Measurements from ENCODE around the gene PTH1R.

Gene PTH1R

DNA sequence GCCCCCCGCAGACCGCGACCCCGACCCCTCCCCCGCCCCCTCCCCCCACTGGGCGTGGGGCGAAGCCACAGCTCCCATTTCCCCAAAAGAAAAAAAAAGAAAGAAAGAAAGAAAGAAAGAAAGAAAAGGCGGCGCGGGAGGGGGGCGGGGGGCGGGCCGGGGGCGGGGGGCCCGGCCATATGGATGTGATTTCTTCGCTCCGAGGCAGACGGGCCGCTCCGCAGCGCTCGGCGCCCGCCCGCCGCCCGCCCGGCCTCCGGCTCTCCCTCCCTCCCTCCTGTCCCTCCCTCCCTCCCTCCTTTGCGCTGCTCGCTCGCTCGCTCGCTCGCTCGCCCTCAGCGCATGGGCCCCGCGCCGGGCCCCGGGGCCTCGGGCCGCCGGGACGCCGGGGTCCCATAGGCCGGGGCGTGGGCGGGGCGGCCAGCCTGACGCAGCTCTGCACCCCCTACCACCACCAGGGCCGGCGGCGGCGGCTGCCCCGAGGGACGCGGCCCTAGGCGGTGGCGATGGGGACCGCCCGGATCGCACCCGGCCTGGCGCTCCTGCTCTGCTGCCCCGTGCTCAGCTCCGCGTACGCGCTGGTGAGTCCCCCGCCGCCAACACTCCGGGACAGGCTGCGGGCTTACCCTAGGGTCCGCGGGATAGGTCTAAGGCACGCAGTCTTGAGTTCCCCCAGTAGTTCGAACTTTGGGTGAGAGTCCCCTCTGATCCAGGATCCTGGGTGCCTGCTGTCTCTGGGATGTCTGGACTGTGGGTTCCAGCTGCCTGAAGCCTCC is 5.7 kb downstream of the PTH1R start:
- DNase-seq (ENCODE audit: low read depth in 2 of 2): no peak

DNA sequence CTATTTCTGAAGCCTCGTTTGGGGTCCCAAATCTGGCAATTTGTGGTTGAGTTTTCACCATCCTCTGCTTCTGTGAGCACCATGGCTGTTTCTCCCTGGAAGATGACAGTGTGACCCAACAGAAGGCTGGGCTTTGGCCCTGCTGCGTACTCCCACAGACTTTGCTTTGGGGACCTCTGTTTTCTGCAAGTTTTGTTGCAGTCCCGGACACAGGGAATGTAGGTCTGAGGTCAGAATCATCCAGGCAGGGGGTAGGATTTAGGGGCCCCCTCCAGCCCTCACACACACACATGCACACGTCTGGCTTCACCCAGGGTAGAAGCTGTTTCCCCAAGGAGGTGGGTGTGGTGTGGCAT is 6.3 kb downstream of the PTH1R start:
- DNase-seq (ENCODE audit: low read depth in 2 of 2): no peak

DNA sequence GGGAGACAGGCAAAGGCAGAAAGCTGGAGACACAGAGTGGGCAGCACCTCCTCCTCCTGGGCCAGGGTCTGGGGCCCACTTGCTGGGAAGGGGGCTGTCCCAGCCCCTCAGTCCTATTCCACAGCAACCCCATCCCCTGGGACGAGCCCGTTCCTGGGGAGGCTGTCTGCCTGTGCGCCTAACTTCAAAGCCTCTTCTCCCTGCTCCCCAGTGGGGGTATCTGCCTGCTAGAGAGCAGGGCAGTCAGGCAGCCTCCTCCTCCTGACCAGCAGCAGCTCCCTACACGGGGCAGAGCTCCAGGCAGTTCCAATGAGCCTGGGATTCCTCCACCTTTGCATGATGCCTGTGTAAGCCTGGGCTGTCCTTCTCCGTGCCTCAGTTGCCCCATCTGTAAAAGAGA is 6.9 kb downstream of the PTH1R start:
- DNase-seq (ENCODE audit: low read depth in 2 of 2): no peak

- DNase-seq (ENCODE audit: low read depth in 2 of 2): no peak
Observed at GRCh38 chr3:46884929-46885328, 7.4 kb downstream of the PTH1R start.

- DNase-seq (ENCODE audit: low read depth in 2 of 2): no peak
Observed at GRCh38 chr3:46885612-46886011, 8.1 kb downstream of the PTH1R start.

DNA sequence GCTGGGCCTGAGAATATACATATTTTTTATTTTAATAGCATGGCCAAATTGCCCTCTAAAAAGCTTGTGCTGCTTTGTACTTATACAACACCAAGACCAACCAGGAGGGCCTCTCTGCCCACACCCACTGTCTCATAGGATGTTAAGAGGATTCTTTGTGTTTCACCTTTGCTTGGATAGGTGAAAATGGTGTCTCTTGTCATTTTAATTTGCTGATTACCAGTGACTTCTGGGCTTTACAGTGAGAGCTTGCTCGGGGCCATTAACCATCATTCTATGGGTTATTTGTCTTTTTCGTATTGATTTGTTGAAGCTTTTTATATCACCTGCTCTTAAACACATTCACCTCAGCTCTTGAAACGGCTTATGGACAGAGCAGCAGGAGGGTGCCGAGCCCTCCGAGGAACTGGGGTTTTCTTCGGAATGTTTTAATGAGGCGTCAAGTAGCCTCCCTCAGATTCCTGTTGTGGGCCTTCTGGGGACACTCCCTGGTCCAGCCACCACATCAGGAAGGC is 10.5 kb downstream of the PTH1R start:
- DNase-seq (ENCODE audit: low read depth in 2 of 2): no peak

DNA sequence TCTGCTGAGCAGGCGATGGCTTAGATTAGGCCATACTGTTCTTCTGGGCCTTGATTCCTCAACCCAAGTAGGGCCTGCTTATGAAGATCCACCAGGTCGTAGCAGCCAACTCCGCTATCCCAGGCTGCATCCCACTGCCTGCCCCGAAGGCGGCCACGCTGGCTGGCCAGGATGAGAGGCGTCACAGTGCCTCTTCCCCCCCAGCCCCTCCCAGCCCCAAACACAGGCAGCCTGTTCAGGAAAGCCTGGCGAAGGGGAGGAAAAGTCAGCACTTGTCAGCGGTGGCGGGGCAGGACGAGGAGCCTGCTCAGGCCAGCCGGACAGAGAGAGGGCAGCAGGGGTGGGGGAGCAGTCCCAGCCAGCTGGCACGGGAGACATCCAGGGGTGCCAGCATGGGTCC is 11.2 kb downstream of the PTH1R start:
- no peak for DNase-seq (ENCODE audit: low read depth in 2 of 2)

GRCh38 chr3:46889381-46890110 is 12.0 kb downstream of the PTH1R start:
- DNase-seq (ENCODE audit: low read depth in 2 of 2): no peak

GRCh38 chr3:46890132-46890531 is 12.6 kb downstream of the PTH1R start:
- no peak for DNase-seq (ENCODE audit: low read depth in 2 of 2)

DNA sequence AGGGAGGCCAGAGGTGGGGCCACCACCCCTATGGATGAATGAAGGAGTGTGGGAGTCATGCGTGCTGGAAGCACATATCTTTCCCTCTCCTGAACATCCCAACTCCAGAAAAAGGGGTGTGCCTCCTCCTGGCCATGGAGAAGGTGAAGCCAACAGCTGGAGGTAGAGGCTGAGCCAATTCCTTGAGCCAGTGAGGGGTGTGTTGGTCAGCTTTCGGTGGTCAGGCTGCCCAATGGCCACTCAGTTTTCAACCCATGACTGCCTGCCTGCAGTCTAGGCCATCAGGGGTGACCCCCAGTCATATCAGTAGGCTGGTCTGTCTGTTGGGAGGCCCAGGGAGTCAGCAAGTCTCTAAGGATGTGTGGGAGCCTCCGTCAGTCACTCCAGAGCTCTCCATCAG is 13.6 kb downstream of the PTH1R start:
- DNase-seq (ENCODE audit: low read depth in 2 of 2): no peak

DNA sequence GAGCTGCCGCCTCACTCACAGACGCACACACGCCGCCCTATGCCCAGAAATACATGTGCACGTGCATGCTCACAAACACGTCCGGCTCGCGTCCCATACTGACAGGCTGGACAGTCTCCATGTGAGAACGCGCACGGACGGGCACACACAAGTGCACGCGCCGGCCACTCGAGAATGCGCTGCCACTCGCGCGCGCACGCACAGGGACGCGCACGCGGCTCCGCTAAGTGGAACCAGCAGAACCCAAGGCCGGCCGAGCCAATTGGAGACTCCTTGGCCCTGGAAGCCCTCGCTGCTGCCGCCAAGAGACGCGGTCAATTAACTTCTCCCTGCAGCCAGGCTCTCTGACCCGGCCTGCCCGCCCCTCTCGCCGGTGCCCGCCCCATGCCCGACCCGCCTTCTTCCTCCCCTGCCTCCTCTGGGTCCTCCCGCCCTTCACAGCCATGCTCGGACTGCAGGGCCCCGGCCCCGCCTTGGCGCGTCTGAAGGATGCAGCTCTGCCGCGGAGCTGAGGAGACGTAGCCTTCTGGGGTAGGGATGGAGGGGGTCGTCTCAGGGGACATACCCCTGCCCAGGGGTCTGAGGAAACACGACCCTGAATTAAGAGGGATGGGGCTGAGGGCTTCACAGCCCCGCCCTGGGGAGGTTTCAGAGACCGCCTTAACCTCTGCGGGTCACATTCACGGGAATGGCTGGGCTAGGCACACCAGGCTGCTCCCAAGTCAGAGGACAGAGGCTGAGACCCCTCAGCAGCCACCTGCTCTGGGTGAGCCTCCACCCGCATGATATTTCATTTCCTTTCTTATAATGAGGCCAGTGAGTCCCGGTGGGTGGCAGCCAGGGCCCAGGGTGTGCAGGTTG is 15.0 kb downstream of the PTH1R start:
- no peak for DNase-seq (ENCODE audit: low read depth in 2 of 2)

DNA sequence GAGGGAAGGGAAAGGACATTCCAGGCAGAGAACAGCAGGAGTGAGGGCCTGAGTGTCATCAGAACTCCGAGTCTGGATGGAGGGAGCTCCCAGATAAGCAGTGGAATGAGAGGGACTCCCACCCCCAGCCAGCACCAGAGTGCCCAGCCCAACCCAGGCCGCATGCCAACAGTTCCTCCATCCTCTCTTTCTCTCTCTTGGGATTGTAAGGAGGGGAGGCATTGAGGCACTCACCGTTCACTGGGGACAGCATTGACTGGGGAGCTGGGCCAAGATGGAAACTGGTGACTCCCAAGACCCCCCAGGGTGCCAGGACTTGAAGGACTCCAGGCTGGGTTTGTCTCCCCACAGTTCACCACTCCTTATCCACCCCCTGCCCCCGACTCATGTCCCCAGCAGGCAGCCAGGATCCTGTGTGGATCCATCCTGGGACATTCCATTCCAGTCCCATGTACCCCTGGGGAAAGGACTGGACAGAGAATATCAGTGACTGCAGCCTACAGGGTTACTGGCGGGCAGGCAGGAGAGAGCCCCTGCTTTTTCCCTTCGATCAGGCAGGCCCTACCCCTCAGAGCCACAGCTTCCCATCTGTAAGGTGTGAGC is 15.7 kb downstream of the PTH1R start:
- no peak for DNase-seq (ENCODE audit: low read depth in 2 of 2)

GRCh38 chr3:46893763-46894162 is 16.2 kb downstream of the PTH1R start:
- no peak for DNase-seq (ENCODE audit: low read depth in 2 of 2)

DNA sequence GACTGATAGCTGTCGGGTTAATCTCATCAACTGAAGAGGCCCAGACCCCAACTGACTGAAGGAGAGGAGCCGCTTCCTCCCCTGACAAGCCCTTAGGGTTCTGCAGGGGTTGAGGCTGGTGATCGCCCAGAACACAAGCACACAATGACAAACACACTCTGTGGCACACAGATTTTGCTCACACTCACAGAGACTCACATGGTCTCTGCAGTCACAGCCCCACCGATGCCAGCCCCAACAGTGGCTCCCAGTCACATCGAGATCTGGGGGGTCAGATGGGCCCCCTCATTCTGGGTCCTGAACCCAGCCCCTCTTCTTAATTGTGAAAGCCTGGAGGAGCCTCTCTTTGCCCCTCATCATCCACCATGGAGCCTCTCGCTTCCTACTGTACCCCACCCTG is 16.7 kb downstream of the PTH1R start:
- no peak for DNase-seq (ENCODE audit: low read depth in 2 of 2)

DNA sequence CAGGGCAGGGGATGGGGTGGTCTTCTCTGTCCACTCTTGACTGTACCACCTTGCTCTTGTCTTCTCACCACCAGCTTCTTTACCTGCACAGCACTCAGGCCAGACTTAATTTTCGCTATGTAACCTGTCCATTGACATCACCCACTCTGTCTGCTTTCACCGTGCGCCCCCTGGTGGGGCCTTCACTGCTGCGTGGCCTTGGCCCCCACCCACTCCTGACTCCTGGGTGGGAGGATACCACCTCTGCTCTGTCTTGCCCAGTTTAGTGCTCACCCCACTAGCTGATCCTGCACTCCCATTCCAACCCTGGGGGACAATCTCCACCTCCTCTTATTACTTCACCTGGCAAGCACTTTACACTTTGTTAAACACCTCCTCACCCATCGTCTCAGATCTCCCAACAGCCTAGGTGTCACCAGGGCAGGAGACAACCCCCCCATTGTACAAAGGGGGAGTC is 17.7 kb downstream of the PTH1R start:
- DNase-seq (ENCODE audit: low read depth in 2 of 2): peak; percentile 34 to 72

DNA sequence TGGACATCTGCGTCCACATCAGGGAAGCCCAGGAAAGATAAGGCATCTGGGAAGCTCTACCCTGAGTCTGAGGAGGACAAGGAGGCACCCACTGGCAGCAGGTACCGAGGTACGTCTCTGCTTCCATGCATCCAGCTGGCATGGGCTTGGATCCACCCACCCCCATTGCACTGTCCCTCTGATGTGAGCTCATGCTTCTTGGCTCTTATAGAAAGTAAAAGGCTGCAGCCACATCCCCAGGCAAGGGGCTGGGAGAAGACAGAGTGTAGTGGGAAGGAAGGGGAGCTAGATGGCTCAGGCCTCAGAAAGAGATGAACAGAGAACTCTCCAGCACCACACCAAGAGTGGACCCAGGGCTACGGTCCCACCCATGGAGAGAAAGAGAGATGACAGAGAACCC is 18.2 kb downstream of the PTH1R start:
- DNase-seq (ENCODE audit: low read depth in 2 of 2): no peak

DNA sequence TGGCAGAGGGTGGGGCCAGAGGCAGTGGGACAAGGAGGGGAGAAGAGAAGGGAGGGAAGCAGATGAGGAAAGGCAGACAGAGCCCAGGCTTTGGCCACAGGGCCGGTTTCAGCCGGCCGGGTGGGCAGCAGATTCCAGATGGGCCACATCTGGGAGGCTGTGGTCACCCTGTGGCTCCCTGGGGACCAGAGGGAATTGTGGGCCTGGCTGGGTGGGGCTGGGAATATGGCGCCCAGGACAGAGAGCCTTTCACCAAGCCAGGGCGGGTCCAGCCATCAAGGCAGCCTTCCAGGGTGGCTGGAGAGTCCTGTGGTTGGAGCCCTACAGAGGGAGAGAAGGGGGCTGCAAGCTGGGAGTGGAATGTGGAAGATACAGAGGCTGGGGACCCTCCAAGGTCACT is 18.9 kb downstream of the PTH1R start:
- DNase-seq (ENCODE audit: low read depth in 2 of 2): no peak

GRCh38 chr3:46897031-46897430 is 19.5 kb downstream of the PTH1R start:
- no peak for DNase-seq (ENCODE audit: low read depth in 2 of 2)

DNA sequence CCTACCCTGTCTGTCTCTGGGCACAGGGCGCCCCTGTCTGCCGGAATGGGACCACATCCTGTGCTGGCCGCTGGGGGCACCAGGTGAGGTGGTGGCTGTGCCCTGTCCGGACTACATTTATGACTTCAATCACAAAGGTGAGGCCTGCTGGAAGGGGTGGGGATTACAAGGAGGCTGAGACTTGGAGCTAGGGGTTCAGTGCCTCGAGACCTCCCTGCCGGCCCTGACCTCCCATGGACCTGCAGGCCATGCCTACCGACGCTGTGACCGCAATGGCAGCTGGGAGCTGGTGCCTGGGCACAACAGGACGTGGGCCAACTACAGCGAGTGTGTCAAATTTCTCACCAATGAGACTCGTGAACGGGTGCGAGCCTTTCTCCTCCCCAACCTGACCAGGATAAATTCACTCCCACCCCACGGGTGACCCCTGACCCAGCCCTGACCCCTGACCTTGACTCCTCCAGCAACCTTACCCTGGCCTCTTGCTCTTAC is 20.4 kb downstream of the PTH1R start:
- DNase-seq (ENCODE audit: low read depth in 2 of 2): no peak

DNA sequence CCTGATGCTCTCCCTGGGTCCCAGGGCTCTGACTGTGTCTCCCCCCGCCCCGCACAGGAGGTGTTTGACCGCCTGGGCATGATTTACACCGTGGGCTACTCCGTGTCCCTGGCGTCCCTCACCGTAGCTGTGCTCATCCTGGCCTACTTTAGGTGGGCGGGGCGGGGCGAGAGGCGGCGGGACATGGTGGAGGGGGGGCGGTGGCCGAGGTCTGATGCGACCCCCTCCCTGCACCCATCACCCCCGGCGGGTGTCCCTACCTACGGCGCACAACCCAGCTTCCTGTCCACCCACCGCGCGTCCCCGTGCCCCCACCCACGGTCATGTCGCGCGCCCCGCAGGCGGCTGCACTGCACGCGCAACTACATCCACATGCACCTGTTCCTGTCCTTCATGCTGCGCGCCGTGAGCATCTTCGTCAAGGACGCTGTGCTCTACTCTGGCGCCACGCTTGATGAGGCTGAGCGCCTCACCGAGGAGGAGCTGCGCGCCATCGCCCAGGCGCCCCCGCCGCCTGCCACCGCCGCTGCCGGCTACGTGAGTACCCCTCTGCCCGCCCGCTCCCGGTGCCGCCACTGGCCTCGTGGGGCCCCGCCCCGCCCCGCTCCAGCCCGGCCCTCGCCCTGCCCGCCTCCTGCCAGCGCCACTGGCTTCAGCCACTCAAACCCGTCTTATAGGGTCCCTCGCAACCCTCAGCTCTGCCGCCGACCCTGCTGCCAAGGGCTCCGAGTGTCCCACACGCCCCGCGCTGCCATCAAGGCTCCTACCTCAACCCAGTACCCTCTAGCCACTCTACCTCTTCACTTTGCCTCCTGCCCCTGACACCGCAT is 21.0 kb downstream of the PTH1R start:
- no peak for DNase-seq (ENCODE audit: low read depth in 2 of 2)
